Stimulated activated CD8-positive, alpha-beta memory T cell treated with anti-CD3 and anti-CD28 coated beads, Interleukin-2, amount 100 ng/mL, for 48 hours (primary cell): ENCODE measurements around the gene MRPL9.

Source experiments
- DNase-seq, 2 donors: peaks; one replicate each; pipeline ENCODE4 v3.0.0-alpha.2; 2020; ENCODE audit warnings: low read depth in 2 of 2

MRPL9 gene

DNA sequence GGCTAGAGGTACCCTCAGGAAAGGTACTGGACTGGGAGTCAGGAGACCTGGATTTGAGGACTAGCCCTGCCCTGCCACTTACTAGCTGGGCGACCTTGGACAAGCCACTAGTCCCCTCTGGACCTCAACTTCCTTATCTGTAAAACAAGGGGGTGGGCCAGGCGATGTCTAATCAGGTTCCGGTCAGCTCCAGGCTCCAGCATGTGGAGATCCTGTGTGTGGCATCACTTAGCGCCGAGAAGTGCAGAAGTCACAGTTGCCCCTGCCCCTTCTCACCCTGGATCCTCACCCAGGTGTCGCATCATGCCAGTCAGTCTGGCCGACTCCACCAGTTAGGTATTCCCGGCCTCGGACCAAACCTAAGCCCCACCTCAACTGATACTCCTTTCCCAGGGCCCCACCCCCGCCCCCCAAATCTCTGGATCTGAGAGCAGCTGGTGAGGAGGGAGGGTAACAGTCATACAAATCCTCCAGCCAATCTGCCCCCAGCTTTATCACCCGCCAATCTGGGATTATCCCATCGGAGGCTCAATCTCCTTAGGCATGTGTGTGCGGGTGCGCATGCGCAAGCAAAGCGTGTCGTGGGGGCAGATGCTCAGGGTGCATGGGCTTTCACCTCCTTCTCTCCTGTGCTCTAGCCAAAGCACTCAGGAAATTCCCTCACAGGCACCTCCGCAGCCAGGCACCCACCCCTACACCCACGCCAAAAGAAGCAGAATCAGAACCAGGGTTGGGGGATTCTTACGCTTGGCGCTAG, 52.1 kb downstream of the MRPL9 start:
- no peak for DNase-seq

DNA sequence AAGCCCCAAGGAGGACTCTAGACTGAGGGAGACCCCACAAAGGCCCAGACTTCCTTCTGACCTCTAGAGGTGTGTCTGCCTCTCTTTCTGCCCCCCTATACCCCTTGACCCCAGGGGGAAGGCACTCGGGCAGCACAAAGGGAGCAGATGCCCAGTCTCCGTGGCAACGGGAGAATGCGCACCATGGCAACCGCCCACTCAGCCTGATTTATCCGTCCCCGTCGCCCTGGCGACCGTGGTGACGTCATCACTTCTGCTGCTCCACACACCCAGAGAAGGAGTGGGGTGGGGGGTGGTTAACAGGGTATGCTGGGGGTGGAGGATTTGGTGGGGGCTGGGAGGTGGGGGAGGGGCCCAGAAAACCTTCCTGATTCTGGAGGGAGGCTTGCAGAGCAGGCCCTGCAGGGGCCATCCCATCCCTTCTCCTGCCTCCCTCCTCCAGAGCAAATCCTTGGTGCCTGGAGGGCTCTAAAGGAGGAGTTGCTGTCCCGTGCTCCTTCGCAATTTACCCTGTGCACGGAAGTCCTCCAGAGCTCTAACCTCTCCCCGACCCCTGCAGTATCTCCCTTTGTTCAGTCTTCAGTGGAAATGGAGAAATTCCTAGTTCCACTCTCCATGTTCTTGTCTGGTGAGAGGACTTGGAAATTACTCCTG, 53.0 kb downstream of the MRPL9 start:
- peak; percentile 19 to 22 for DNase-seq
